H9 (cell line): ENCODE data around the gene OTUB1. TPM values are rescaled to one million over a fixed set of nuclear protein-coding genes. Genes with fewer than 3 reads are reported as not detected.

ENCODE experiments used
- DNase-seq: peaks from one replicate; pipeline ENCODE4 v3.0.0-alpha.2; 2017
- H2AFZ ChIP-seq: one replicate; pipeline ENCODE4 v1.6.1; 2013; ENCODE audit warnings: mild to moderate bottlenecking, low read length, control low read depth, moderate library complexity
- H2AK5ac ChIP-seq: 2 replicates; pipeline ENCODE4 v1.6.1; 2013; ENCODE audit warnings: low read length, control low read depth, mixed read lengths; ENCODE audit not compliant: insufficient read length
- H2BK120ac ChIP-seq: one replicate; pipeline ENCODE4 v1.6.1; 2013; ENCODE audit warnings: low read depth, mild to moderate bottlenecking, low read length, control low read depth, inconsistent platforms; ENCODE audit not compliant: poor library complexity, severe bottlenecking
- H2BK12ac ChIP-seq: 2 replicates; pipeline ENCODE4 v1.6.1; 2013; ENCODE audit warnings: low read length, control low read depth, mixed read lengths, low read depth; ENCODE audit not compliant: insufficient read length
- H2BK15ac ChIP-seq: 2 replicates; pipeline ENCODE4 v1.6.1; 2013; ENCODE audit warnings: low read depth, low read length, control low read depth
- H2BK20ac ChIP-seq: one replicate; pipeline ENCODE4 v1.6.1; 2013; ENCODE audit warnings: low read depth, mild to moderate bottlenecking, low read length, control low read depth, inconsistent platforms; ENCODE audit not compliant: poor library complexity, severe bottlenecking
- H2BK5ac ChIP-seq: 2 replicates; pipeline ENCODE4 v1.6.1; 2013; ENCODE audit warnings: low read length, control low read depth, mixed read lengths; ENCODE audit not compliant: insufficient read length
- H3K14ac ChIP-seq: 2 replicates; pipeline ENCODE4 v1.6.1; 2013; ENCODE audit warnings: low read length, control low read depth; ENCODE audit not compliant: insufficient read depth
- H3K18ac ChIP-seq: 2 replicates; pipeline ENCODE4 v1.6.1; 2013; ENCODE audit warnings: low read depth, mild to moderate bottlenecking, mixed read lengths, low read length, control low read depth; ENCODE audit not compliant: insufficient read length
- H3K23ac ChIP-seq: 2 replicates; pipeline ENCODE4 v1.6.1; 2013; ENCODE audit warnings: low read length, control low read depth, mixed read lengths, low read depth; ENCODE audit not compliant: insufficient read length
- H3K23me2 ChIP-seq: 2 replicates; pipeline ENCODE4 v1.6.1; 2013; ENCODE audit warnings: low read depth, mild to moderate bottlenecking, mixed read lengths, low read length, control low read depth; ENCODE audit not compliant: insufficient read length, poor library complexity, severe bottlenecking
- H3K27ac ChIP-seq: 2 replicates; pipeline ENCODE4 v1.5.1; 2013; ENCODE audit warnings: low read length, control low read depth, mixed read lengths, low read depth; ENCODE audit not compliant: insufficient read length
- H3K27me3 ChIP-seq: 2 replicates; pipeline ENCODE4 v1.6.1; 2013; ENCODE audit warnings: low read length, control low read depth, inconsistent platforms; ENCODE audit not compliant: insufficient read depth
- H3K4ac ChIP-seq: 2 replicates; pipeline ENCODE4 v1.6.1; 2013; ENCODE audit warnings: low read depth, mild to moderate bottlenecking, control low read depth, inconsistent platforms, low read length, moderate library complexity
- H3K4me1 ChIP-seq: 2 replicates; pipeline ENCODE4 v1.6.1; 2013; ENCODE audit warnings: low read length, control low read depth, inconsistent platforms; ENCODE audit not compliant: insufficient read depth
- H3K4me2 ChIP-seq: 2 replicates; pipeline ENCODE4 v1.6.1; 2013; ENCODE audit warnings: low read length, control low read depth, mixed read lengths; ENCODE audit not compliant: insufficient read length, insufficient read depth
- H3K56ac ChIP-seq: 2 replicates; pipeline ENCODE4 v1.6.1; 2013; ENCODE audit warnings: low read depth, mild to moderate bottlenecking, mixed read lengths, low read length, control low read depth; ENCODE audit not compliant: insufficient read length
- H3K79me1 ChIP-seq: 2 replicates; pipeline ENCODE4 v1.6.1; 2013; ENCODE audit warnings: low read depth, mild to moderate bottlenecking, moderate library complexity, low read length, control low read depth, inconsistent platforms; ENCODE audit not compliant: insufficient read depth, poor library complexity, severe bottlenecking
- H3K79me2 ChIP-seq: 2 replicates; pipeline ENCODE4 v1.6.1; 2013; ENCODE audit warnings: low read length, control low read depth, inconsistent platforms; ENCODE audit not compliant: insufficient read depth
- H3K9ac ChIP-seq: 2 replicates; pipeline ENCODE4 v1.6.1; 2013; ENCODE audit warnings: low read length, control low read depth, mixed read lengths; ENCODE audit not compliant: insufficient read length; ENCODE audit errors: extremely low read depth
- H3K9me3 ChIP-seq: one replicate; pipeline ENCODE4 v1.6.1; 2013; ENCODE audit warnings: low read depth, low read length, inconsistent platforms; ENCODE audit not compliant: control insufficient read depth
- H3T11ph ChIP-seq: one replicate; pipeline ENCODE4 v1.6.1; 2013; ENCODE audit warnings: mild to moderate bottlenecking, low read length, control low read depth, inconsistent platforms
- H4K20me1 ChIP-seq: one replicate; pipeline ENCODE4 v1.6.1; 2013; ENCODE audit not compliant: control insufficient read depth, insufficient read length, insufficient read depth
- H4K5ac ChIP-seq: 2 replicates; pipeline ENCODE4 v1.6.1; 2013; ENCODE audit warnings: low read depth, mild to moderate bottlenecking, mixed read lengths, low read length, control low read depth; ENCODE audit not compliant: insufficient read length
- H4K8ac ChIP-seq: replicated peaks from 2 replicates; pipeline ENCODE4 v1.6.1; 2013; ENCODE audit warnings: low read length, control low read depth, mixed read lengths, low read depth; ENCODE audit not compliant: insufficient read length
- H4K91ac ChIP-seq: 2 replicates; pipeline ENCODE4 v1.6.1; 2013; ENCODE audit warnings: low read depth, mild to moderate bottlenecking, moderate library complexity, mixed read lengths, low read length, control low read depth; ENCODE audit not compliant: insufficient read length
- H3K27ac Mint-ChIP-seq, 3 experiments: 2 replicates in 2 of 3; 3 replicates in 1 of 3; pipeline ENCODE4 v1.8.0; 2020 to 2021; ENCODE audit warnings: mixed read lengths in 3 of 3, mild to moderate bottlenecking in 1 of 3, moderate library complexity in 1 of 3
- H3K27me3 Mint-ChIP-seq: 2 replicates; pipeline ENCODE4 v1.8.0; 2021; ENCODE audit warnings: low read depth, mild to moderate bottlenecking, moderate library complexity, mixed read lengths
- H3K36me3 Mint-ChIP-seq, 3 experiments: 2 replicates in 2 of 3; 3 replicates in 1 of 3; pipeline ENCODE4 v1.8.0; 2020 to 2021; ENCODE audit warnings: low read depth in 3 of 3, mixed read lengths in 3 of 3; ENCODE audit not compliant: insufficient read depth in 1 of 3
- H3K4me1 Mint-ChIP-seq, 2 experiments: 2 replicates each; pipeline ENCODE4 v1.8.0; 2020; ENCODE audit warnings: mixed read lengths in 2 of 2
- H3K4me3 Mint-ChIP-seq, 2 experiments: 2 replicates in 1 of 2; 3 replicates in 1 of 2; pipeline ENCODE4 v1.8.0; 2020 to 2021; ENCODE audit warnings: mild to moderate bottlenecking in 2 of 2, mixed read lengths in 2 of 2, moderate library complexity in 1 of 2
- H3K9me3 Mint-ChIP-seq, 2 experiments: 2 replicates in 1 of 2; 3 replicates in 1 of 2; pipeline ENCODE4 v1.8.0; 2020; ENCODE audit warnings: mild to moderate bottlenecking in 2 of 2, mixed read lengths in 2 of 2, moderate library complexity in 1 of 2
- CTCF ChIP-seq: fragments of 200-600 bp; sonication (generic); conservative IDR thresholded peaks from 3 replicates; pipeline ENCODE4 v1.8.0; 2021; ENCODE audit warnings: antibody characterized with exemption, mild to moderate bottlenecking
- WGBS: extraction: QIAGEN DNeasy Blood & Tissue Kit; methylation state at CpG from one replicate; pipeline ENCODE4 v1.1.7; 2013; ENCODE audit warnings: missing lambda C conversion rate, low lambda C conversion rate, mixed read lengths; ENCODE audit not compliant: insufficient read length; ENCODE audit errors: extremely low coverage; 5-methylcytosine and 5-hydroxymethylcytosine counted together
- total RNA-seq: library from RNA; stranded (reverse); gene quantifications from 2 replicates; pipeline ENCODE4 v1.2.1, GENCODE V29; 2021

Gene OTUB1
- total RNA-seq, 1 experiment from 2014 or later = 114 TPM

GRCh38 chr11:63944987-63945386 lies 41.3 kb upstream of the OTUB1 start:
- DNase-seq = no peak
- Histone ChIP-seq H3K79me2 (peaks cover 7% of the 10 kb centered on the region; the same call in 1 of the 2 replicates), H2BK15ac (no peak overlapping the region), H4K91ac (no peak overlapping the region), H3K9ac (no peak overlapping the region), H2BK5ac (no peak overlapping the region), H3K79me1 (peaks cover 3% of the 10 kb centered on the region), H3K14ac (no peak overlapping the region), H3K27me3 (no peaks in the 10 kb centered on the region), H2BK20ac (no peak overlapping the region), H3K23me2 (no peaks in the 10 kb centered on the region), H2AFZ (no peak overlapping the region), H3K4ac (no peak overlapping the region), H2BK120ac (no peak overlapping the region), H3K4me1 (no peaks in the 10 kb centered on the region), H2BK12ac (no peak overlapping the region), H3K27ac (no peak overlapping the region), H3K56ac (no peak overlapping the region), H3T11ph (no peak overlapping the region), H3K18ac (no peak overlapping the region), H2AK5ac (no peak overlapping the region), H4K5ac (no peak overlapping the region), H4K20me1 (no peaks in the 10 kb centered on the region), H3K4me2 (no peak overlapping the region), H4K8ac (no peak overlapping the region), H3K9me3 (no peaks in the 10 kb centered on the region), H3K23ac (no peak overlapping the region)
- Mint-ChIP-seq H3K4me1 (peaks cover 5 to 12% of the 10 kb centered on the region in 2 experiments; a peak in 3 of 4 replicates), H3K4me3 (no peak overlapping the region), H3K9me3 (no peaks in the 10 kb centered on the region; a peak in 1 of 5 replicates), H3K27ac (no peak overlapping the region; a peak in 1 of 7 replicates), H3K27me3 (no peaks in the 10 kb centered on the region), H3K36me3 (peaks cover 10 to 41% (median 34%) of the 10 kb centered on the region in 3 experiments; a peak in 6 of 7 replicates)
- no CpG with 5 or more reads among the region's 8 CpGs for WGBS
- TF ChIP-seq CTCF = no peak
